Naive thymus-derived CD4-positive, alpha-beta T cell (primary cell): ENCODE data around the gene ZNF331. TPM values are rescaled to one million over a fixed set of nuclear protein-coding genes. Genes with fewer than 3 reads are reported as not detected.

Source experiments
- ATAC-seq: fragments of 150-1000 bp; cut with Tn5 transposase; 2 replicates; pipeline ENCODE4 v1.10.0; 2021; ENCODE audit warnings: mild to moderate bottlenecking, moderate library complexity
- CTCF ChIA-PET: fragments of 350-600 bp; sonication (Branson Sonifier 250); formaldehyde crosslinking; loops from one replicate; lab custom pipeline; 2021; ENCODE audit warnings: antibody characterized with exemption; lab: Charles Lee
- POLR2A ChIA-PET: fragments of 350-600 bp; sonication (Branson Sonifier 250); formaldehyde crosslinking; loops from one replicate; lab custom pipeline; 2021; ENCODE audit warnings: antibody characterized with exemption, inconsistent platforms; lab: Charles Lee
- DNase-seq, 9 donors: peaks; one replicate each; pipeline versions ENCODE4 v3.0.0 to v3.0.0-alpha.2; 2020 to 2022; ENCODE audit warnings: mixed read lengths in 1 of 9
- H3K27ac ChIP-seq: one replicate; pipeline ENCODE4 v1.7.0; 2013; ENCODE audit warnings: mild to moderate bottlenecking, low read depth, low read length, moderate library complexity
- H3K27me3 ChIP-seq, 2 donors: one replicate each; pipeline ENCODE4 v1.7.0; 2013; ENCODE audit warnings: low read length in 2 of 2, mild to moderate bottlenecking in 2 of 2, moderate library complexity in 2 of 2; ENCODE audit not compliant: control insufficient read depth in 2 of 2, insufficient read depth in 2 of 2
- H3K36me3 ChIP-seq, 3 experiments: 1 replicate in 2 of 3; 2 replicates in 1 of 3; pipeline ENCODE4 v1.7.0; 2013; ENCODE audit warnings: low read length in 3 of 3, mild to moderate bottlenecking in 3 of 3, moderate library complexity in 1 of 3; ENCODE audit not compliant: insufficient read depth in 3 of 3, control insufficient read depth in 2 of 3
- H3K4me1 ChIP-seq, 2 donors: one replicate each; pipeline ENCODE4 v1.7.0; 2013; ENCODE audit warnings: low read length in 2 of 2, mild to moderate bottlenecking in 2 of 2, moderate library complexity in 1 of 2; ENCODE audit not compliant: control insufficient read depth in 2 of 2, insufficient read depth in 2 of 2
- H3K4me3 ChIP-seq: 2 replicates; pipeline ENCODE4 v1.7.0; 2013; ENCODE audit warnings: mild to moderate bottlenecking, low read length
- H3K9me3 ChIP-seq, 3 experiments: 1 replicate in 2 of 3; 2 replicates in 1 of 3; pipeline ENCODE4 v1.7.0; 2013; ENCODE audit warnings: low read length in 3 of 3; ENCODE audit not compliant: control insufficient read depth in 2 of 3
- H3K27ac Mint-ChIP-seq, 9 donors: one replicate each; pipeline ENCODE4 v1.8.0; 2020 to 2022; ENCODE audit warnings: mixed read lengths in 9 of 9, mild to moderate bottlenecking in 8 of 9, moderate library complexity in 5 of 9, inconsistent platforms in 2 of 9
- H3K27me3 Mint-ChIP-seq, 5 donors: one replicate each; pipeline ENCODE4 v1.8.0; 2021 to 2022; ENCODE audit warnings: mixed read lengths in 5 of 5, mild to moderate bottlenecking in 1 of 5
- H3K36me3 Mint-ChIP-seq, 5 donors: one replicate each; pipeline ENCODE4 v1.8.0; 2020 to 2022; ENCODE audit warnings: mixed read lengths in 5 of 5, mild to moderate bottlenecking in 3 of 5, inconsistent platforms in 1 of 5
- H3K4me1 Mint-ChIP-seq, 7 donors: one replicate each; pipeline ENCODE4 v1.8.0; 2020 to 2022; ENCODE audit warnings: mixed read lengths in 7 of 7, mild to moderate bottlenecking in 3 of 7, inconsistent platforms in 1 of 7
- H3K4me3 Mint-ChIP-seq, 10 donors: one replicate each; pipeline ENCODE4 v1.8.0; 2020 to 2022; ENCODE audit warnings: mild to moderate bottlenecking in 10 of 10, mixed read lengths in 10 of 10, moderate library complexity in 6 of 10, inconsistent platforms in 2 of 10
- H3K9me3 Mint-ChIP-seq, 11 donors: one replicate each; pipeline ENCODE4 v1.8.0; 2020 to 2022; ENCODE audit warnings: mixed read lengths in 11 of 11, mild to moderate bottlenecking in 4 of 11, inconsistent platforms in 1 of 11, moderate library complexity in 1 of 11
- intact Hi-C, 2 donors: fragments of 100-400 bp; cut with micrococcal nuclease; formaldehyde crosslinking; loops; one replicate each; pipeline ENCODE4 v1.15.1; 2023
- polyA plus RNA-seq, 2 donors: library from polyadenylated mRNA; unstranded; fragments of 300-500 nt; fragmentation: Illumina TruSeq; gene quantifications; one replicate each; pipeline ENCODE4 v1.2.3, GENCODE V29; 2021
- total RNA-seq, 6 experiments: library from RNA in 5 of 6; stranded (reverse) in 5 of 6; gene quantifications; 1 replicate in 5 of 6; 2 replicates in 1 of 6; pipeline ENCODE4 v1.2.3 and lab custom pipeline; 2021 to 2026

The ZNF331 gene
- total and polyA plus RNA-seq, 7 experiments from 2014 or later: 18.1 to 318 (median 68.0) TPM

- Mint-ChIP-seq H3K27ac (no peak overlapping the region), H3K4me3 (no peak overlapping the region), H3K36me3 (peaks cover 0 to 9% (median 6%) of the 10 kb centered on the region in 5 donors), H3K9me3 (peaks cover 0 to 56% (median 19%) of the 10 kb centered on the region in 11 donors), H3K27me3 (peaks cover 0 to 5% (median 0%) of the 10 kb centered on the region in 5 donors), H3K4me1 (no peaks in the 10 kb centered on the region)
- no peak overlapping the region for H3K27ac ChIP-seq
- CTCF ChIA-PET: no interaction called here
- intact Hi-C loops: no loop called here
- no peaks in the 10 kb centered on the region for H3K9me3 ChIP-seq
- no peaks in the 10 kb centered on the region for H3K36me3 ChIP-seq
- POLR2A ChIA-PET: no interaction called here
- ATAC-seq (no peak), DNase-seq (no peak)
- no peaks in the 10 kb centered on the region for H3K27me3 ChIP-seq
- no peaks in the 10 kb centered on the region for H3K4me1 ChIP-seq
- no peak overlapping the region for H3K4me3 ChIP-seq
Observed at GRCh38 chr19:53606031-53606430, 68.1 kb downstream of the ZNF331 start.

GRCh38 chr19:53608381-53608780 is 70.4 kb downstream of the ZNF331 start:
- Histone ChIP-seq H3K27me3 (no peaks in the 10 kb centered on the region), H3K36me3 (no peaks in the 10 kb centered on the region), H3K4me1 (no peaks in the 10 kb centered on the region), H3K27ac (no peak overlapping the region), H3K4me3 (no peak overlapping the region), H3K9me3 (no peaks in the 10 kb centered on the region)
- H3K27ac Mint-ChIP-seq: no peak overlapping the region
- H3K4me3 Mint-ChIP-seq: no peak overlapping the region
- no peaks in the 10 kb centered on the region for H3K4me1 Mint-ChIP-seq
- POLR2A ChIA-PET: no interaction called here
- ATAC-seq: no peak
- peaks cover 0 to under 1% (median 0%) of the 10 kb centered on the region in 5 donors for H3K27me3 Mint-ChIP-seq
- peaks cover 0 to 60% (median 19%) of the 10 kb centered on the region in 11 donors for H3K9me3 Mint-ChIP-seq
- peaks cover 2 to 6% (median 5%) of the 10 kb centered on the region in 5 donors for H3K36me3 Mint-ChIP-seq
- intact Hi-C loops: no loop called here
- CTCF ChIA-PET: no interaction called here
- no peak for DNase-seq

- no peaks in the 10 kb centered on the region for H3K27me3 ChIP-seq
- no peaks in the 10 kb centered on the region for H3K27me3 Mint-ChIP-seq
- no peak overlapping the region for H3K4me3 ChIP-seq
- H3K4me1 Mint-ChIP-seq: no peaks in the 10 kb centered on the region
- H3K36me3 ChIP-seq: no peaks in the 10 kb centered on the region
- ChIA-PET CTCF (no interaction called here), POLR2A (no interaction called here)
- H3K27ac ChIP-seq: no peak overlapping the region
- intact Hi-C loops: no loop called here
- DNase-seq: no peak
- peaks cover 0 to 72% (median 13%) of the 10 kb centered on the region in 11 donors for H3K9me3 Mint-ChIP-seq
- H3K9me3 ChIP-seq: no peaks in the 10 kb centered on the region
- peaks cover 0 to 5% (median 0%) of the 10 kb centered on the region in 5 donors for H3K36me3 Mint-ChIP-seq
- ATAC-seq: no peak
- H3K27ac Mint-ChIP-seq: no peak overlapping the region
- H3K4me1 ChIP-seq: no peaks in the 10 kb centered on the region
- H3K4me3 Mint-ChIP-seq: no peak overlapping the region
Observed at GRCh38 chr19:53612762-53613526, 75.0 kb downstream of the ZNF331 start.

GRCh38 chr19:53621885-53622740 is 84.2 kb downstream of the ZNF331 start:
- POLR2A ChIA-PET: no interaction called here
- peaks cover 0 to 62% (median 15%) of the 10 kb centered on the region in 11 donors for H3K9me3 Mint-ChIP-seq
- Histone ChIP-seq H3K4me3 (no peak overlapping the region), H3K36me3 (no peaks in the 10 kb centered on the region), H3K9me3 (no peaks in the 10 kb centered on the region), H3K27ac (no peak overlapping the region), H3K4me1 (no peaks in the 10 kb centered on the region), H3K27me3 (no peaks in the 10 kb centered on the region)
- intact Hi-C loops: no loop called here
- ATAC-seq: no peak
- peaks cover 0 to 4% (median 0%) of the 10 kb centered on the region in 5 donors for H3K36me3 Mint-ChIP-seq
- H3K4me3 Mint-ChIP-seq: no peak overlapping the region
- no peak for DNase-seq
- H3K4me1 Mint-ChIP-seq: peaks cover 0 to 4% (median 0%) of the 10 kb centered on the region in 7 donors
- peaks cover 0 to 5% (median 0%) of the 10 kb centered on the region in 5 donors for H3K27me3 Mint-ChIP-seq
- CTCF ChIA-PET: no interaction called here
- H3K27ac Mint-ChIP-seq: no peak overlapping the region

GRCh38 chr19:53624771-53625545 is 87.0 kb downstream of the ZNF331 start:
- Histone ChIP-seq H3K36me3 (no peaks in the 10 kb centered on the region), H3K4me3 (no peak overlapping the region), H3K27me3 (no peaks in the 10 kb centered on the region), H3K9me3 (no peaks in the 10 kb centered on the region), H3K27ac (no peak overlapping the region), H3K4me1 (no peaks in the 10 kb centered on the region)
- peaks cover 0 to 4% (median 0%) of the 10 kb centered on the region in 7 donors for H3K4me1 Mint-ChIP-seq
- no peak overlapping the region for H3K27ac Mint-ChIP-seq
- DNase-seq: no peak
- intact Hi-C loops: no loop called here
- ATAC-seq: no peak
- no peak overlapping the region for H3K4me3 Mint-ChIP-seq
- ChIA-PET CTCF (no interaction called here), POLR2A (no interaction called here)
- peaks cover 0 to 5% (median 0%) of the 10 kb centered on the region in 5 donors for H3K27me3 Mint-ChIP-seq
- peaks cover 0 to 56% (median 16%) of the 10 kb centered on the region in 11 donors for H3K9me3 Mint-ChIP-seq
- H3K36me3 Mint-ChIP-seq: peaks cover 0 to 2% (median 0%) of the 10 kb centered on the region in 5 donors

- H3K4me3 Mint-ChIP-seq: no peak overlapping the region
- H3K9me3 Mint-ChIP-seq: peaks cover 0 to 51% (median 16%) of the 10 kb centered on the region in 11 donors
- H3K4me1 Mint-ChIP-seq: peaks cover 0 to 4% (median 0%) of the 10 kb centered on the region in 7 donors
- intact Hi-C loops: no loop called here
- H3K27ac Mint-ChIP-seq: no peak overlapping the region
- H3K36me3 Mint-ChIP-seq: peaks cover 0 to 2% (median 0%) of the 10 kb centered on the region in 5 donors
- H3K27me3 Mint-ChIP-seq: peaks cover 0 to 5% (median 0%) of the 10 kb centered on the region in 5 donors
- ATAC-seq: no peak
- Histone ChIP-seq H3K36me3 (no peaks in the 10 kb centered on the region), H3K4me3 (no peak overlapping the region), H3K9me3 (no peaks in the 10 kb centered on the region), H3K27ac (no peak overlapping the region), H3K4me1 (no peaks in the 10 kb centered on the region), H3K27me3 (no peaks in the 10 kb centered on the region)
- POLR2A ChIA-PET: no interaction called here
- CTCF ChIA-PET: no interaction called here
- no peak for DNase-seq
Observed at GRCh38 chr19:53626486-53626885, 88.5 kb downstream of the ZNF331 start.
